ENCODE measurements around the gene THADA. TPM values are rescaled to one million over a fixed set of nuclear protein-coding genes. Genes with fewer than 3 reads are reported as not detected.

THADA gene
- total and polyA plus RNA-seq, 5 experiments from 2014 or later = 9.2 to 40.3 (median 15.5) TPM

GRCh38 chr2:43201016-43201415 is 394.8 kb downstream of the THADA start:
- Mint-ChIP-seq H3K27me3 (no peaks in the 10 kb centered on the region), H3K36me3 (no peaks in the 10 kb centered on the region), H3K9me3 (no peaks in the 10 kb centered on the region), H3K4me1 (peaks cover 35 to 68% (median 58%) of the 10 kb centered on the region in 4 donors), H3K4me3 (peak overlapping the region in 1 of 10 donors; percentile 47), H3K27ac (peak overlapping the region in 4 of 10 donors; percentile 29 to 88 (median 49))
- DNase-seq (no peak), ATAC-seq (no peak)
- POLR2A ChIA-PET = interaction anchor here (0.9 to 25.6 kb wide), 3 partner anchors 18 to 74 kb away, joined by 3 to 883 read pairs (median 559); partner anchors contain the start of gene ZFP36L2

GRCh38 chr2:43199492-43200488 is 396.0 kb downstream of the THADA start:
- no peak for ATAC-seq
- Mint-ChIP-seq H3K9me3 (no peaks in the 10 kb centered on the region), H3K36me3 (no peaks in the 10 kb centered on the region), H3K27me3 (no peaks in the 10 kb centered on the region), H3K27ac (peak overlapping the region in 6 of 10 donors; percentile 51 to 78 (median 64)), H3K4me1 (peaks cover 34 to 71% (median 64%) of the 10 kb centered on the region in 4 donors), H3K4me3 (peak overlapping the region in 1 of 10 donors; percentile 36)
- POLR2A ChIA-PET = interaction anchor here (1.5 to 25.6 kb wide), 3 partner anchors 20 to 66 kb away, joined by 4 to 883 read pairs (median 559); partner anchors contain the start of gene ZFP36L2
- DNase-seq = no peak

- ATAC-seq (no peak), DNase-seq (no peak)
- no peak overlapping the region for H3K4me3 Mint-ChIP-seq
- H3K9me3 Mint-ChIP-seq = no peaks in the 10 kb centered on the region
- H3K36me3 Mint-ChIP-seq = no peaks in the 10 kb centered on the region
- POLR2A ChIA-PET = interaction anchor here (0.5 to 25.6 kb wide), 4 partner anchors 21 to 64 kb away, joined by 3 to 883 read pairs (median 366); partner anchors contain the start of gene ZFP36L2
- H3K27me3 Mint-ChIP-seq = no peaks in the 10 kb centered on the region
- H3K27ac Mint-ChIP-seq = peak overlapping the region in 9 of 10 donors; percentile 37 to 94 (median 73)
- peaks cover 41 to 74% (median 69%) of the 10 kb centered on the region in 4 donors for H3K4me1 Mint-ChIP-seq
Observed at GRCh38 chr2:43198263-43198662, 397.6 kb downstream of the THADA start.

- Mint-ChIP-seq H3K4me3 (peak overlapping the region in 6 of 10 donors; percentile 25 to 75 (median 65)), H3K36me3 (no peaks in the 10 kb centered on the region), H3K27me3 (no peaks in the 10 kb centered on the region), H3K27ac (peak overlapping the region; percentile 80 to 96 (median 94)), H3K4me1 (peaks cover 45 to 77% (median 70%) of the 10 kb centered on the region in 4 donors), H3K9me3 (no peaks in the 10 kb centered on the region)
- DNase-seq = no peak
- no peak for ATAC-seq
- POLR2A ChIA-PET = interaction anchor here (0.7 to 25.6 kb wide), 5 partner anchors 21 to 70 kb away, joined by 3 to 883 read pairs (median 172); partner anchors contain the start of gene ZFP36L2
Observed at GRCh38 chr2:43197588-43197896, 398.3 kb downstream of the THADA start.

GRCh38 chr2:43196768-43197587 is 398.9 kb downstream of the THADA start:
- Mint-ChIP-seq H3K27me3 (no peaks in the 10 kb centered on the region), H3K27ac (peak overlapping the region; percentile 80 to 96 (median 94)), H3K36me3 (no peaks in the 10 kb centered on the region), H3K4me3 (peak overlapping the region; percentile 33 to 75 (median 68)), H3K4me1 (peaks cover 42 to 78% (median 70%) of the 10 kb centered on the region in 4 donors), H3K9me3 (no peaks in the 10 kb centered on the region)
- POLR2A ChIA-PET = interaction anchor here (0.5 to 25.6 kb wide), 8 partner anchors 9 to 223 kb away, joined by 3 to 883 read pairs (median 4); partner anchors contain the start of gene ZFP36L2
- no peak for DNase-seq
- ATAC-seq = no peak

GRCh38 chr2:43194121-43194869 is 401.5 kb downstream of the THADA start:
- POLR2A ChIA-PET = interaction anchor here (0.7 to 25.6 kb wide), 12 partner anchors 9 to 385 kb away, joined by 3 to 883 read pairs (median 6); partner anchors contain the start of gene ZFP36L2
- Mint-ChIP-seq H3K27ac (peak overlapping the region; percentile 96 to 100 (median 99)), H3K4me3 (peak overlapping the region; percentile 81 to 96 (median 90)), H3K9me3 (no peaks in the 10 kb centered on the region), H3K36me3 (no peaks in the 10 kb centered on the region), H3K27me3 (no peaks in the 10 kb centered on the region), H3K4me1 (peaks cover 36 to 76% (median 66%) of the 10 kb centered on the region in 4 donors)
- DNase-seq (no peak), ATAC-seq (peak; percentile 2 to 13)

- Mint-ChIP-seq H3K36me3 (no peaks in the 10 kb centered on the region), H3K9me3 (no peaks in the 10 kb centered on the region), H3K4me1 (peaks cover 36 to 78% (median 71%) of the 10 kb centered on the region in 4 donors), H3K27ac (peak overlapping the region; percentile 96 to 100 (median 99)), H3K4me3 (peak overlapping the region; percentile 81 to 96 (median 90)), H3K27me3 (no peaks in the 10 kb centered on the region)
- POLR2A ChIA-PET = interaction anchor here (0.9 to 25.6 kb wide), 9 partner anchors 10 to 67 kb away, joined by 3 to 883 read pairs (median 11); partner anchors contain the start of gene ZFP36L2
- DNase-seq (no peak), ATAC-seq (no peak)
Observed at GRCh38 chr2:43193652-43194120, 402.2 kb downstream of the THADA start.

GRCh38 chr2:43192744-43193651 is 402.8 kb downstream of the THADA start:
- POLR2A ChIA-PET = interaction anchor here (0.6 to 25.6 kb wide), 13 partner anchors 9 to 1067 kb away, joined by 3 to 883 read pairs (median 5); partner anchors contain the start of gene ZFP36L2
- no peak for ATAC-seq
- Mint-ChIP-seq H3K27ac (peak overlapping the region; percentile 96 to 100 (median 99)), H3K36me3 (no peaks in the 10 kb centered on the region), H3K27me3 (no peaks in the 10 kb centered on the region), H3K9me3 (no peaks in the 10 kb centered on the region), H3K4me1 (peaks cover 37 to 74% (median 71%) of the 10 kb centered on the region in 4 donors), H3K4me3 (peak overlapping the region; percentile 81 to 96 (median 90))
- no peak for DNase-seq

GRCh38 chr2:43191947-43192516 is 403.8 kb downstream of the THADA start:
- ATAC-seq (no peak), DNase-seq (peak in 1 of 10 donors; percentile 39)
- POLR2A ChIA-PET = interaction anchor here (0.6 to 25.6 kb wide), 8 partner anchors 10 to 1066 kb away, joined by 3 to 883 read pairs (median 8); partner anchors contain the start of gene ZFP36L2
- Mint-ChIP-seq H3K9me3 (no peaks in the 10 kb centered on the region), H3K27ac (peak overlapping the region; percentile 96 to 100 (median 99)), H3K36me3 (no peaks in the 10 kb centered on the region), H3K4me1 (peaks cover 37 to 78% (median 73%) of the 10 kb centered on the region in 4 donors), H3K4me3 (peak overlapping the region in 9 of 10 donors; percentile 24 to 96 (median 65)), H3K27me3 (no peaks in the 10 kb centered on the region)

All from naive thymus-derived CD8-positive, alpha-beta T cell (primary cell).